Gastroesophageal sphincter (tissue), 3 donors: ENCODE results near the gene VWA7.

Experiments used
- CTCF ChIP-seq, 4 experiments: fragments of 200-600 bp in 2 of 4; fragments of 450-650 bp in 2 of 4; sonication (generic) in 1 of 4; IDR thresholded peaks; one replicate each; pipeline ENCODE4 v1.5.1; 2017 to 2019; ENCODE audit warnings: antibody characterized with exemption in 4 of 4, mild to moderate bottlenecking in 2 of 4, moderate library complexity in 2 of 4
- EP300 ChIP-seq: sonication (generic); formaldehyde crosslinking; IDR thresholded peaks from one replicate; pipeline ENCODE4 v1.6.1; 2017; ENCODE audit warnings: antibody characterized with exemption, mild to moderate bottlenecking
- POLR2A ChIP-seq, 2 donors: fragments of 450-650 bp; IDR thresholded peaks; one replicate each; pipeline ENCODE4 v1.6.1; 2017; ENCODE audit warnings: antibody characterized with exemption in 2 of 2, mild to moderate bottlenecking in 2 of 2, moderate library complexity in 1 of 2
- POLR2AphosphoS5 ChIP-seq: sonication (generic); formaldehyde crosslinking; IDR thresholded peaks from one replicate; pipeline ENCODE4 v1.6.1; 2017; ENCODE audit warnings: antibody characterized with exemption

GRCh38 chr6:31727717-31728671 lies 49.1 kb downstream of the VWA7 start:
- TF ChIP-seq POLR2AphosphoS5 (no peak), POLR2A (IDR thresholded peaks at IDR 0.05) (no peak), CTCF (IDR thresholded peaks at IDR 0.05) (no peak), EP300 (no peak)
